Measurements from ENCODE around the gene GPC6.

GRCh38 chr13:93298713-93299112 lies 72.1 kb downstream of the GPC6 start:
- no peak for TF ChIP-seq FOXM1 (IDR thresholded peaks at IDR 0.05; ENCODE audit: borderline replicate concordance)
- TF ChIP-seq ZNF384 (IDR thresholded peaks at IDR 0.05): no peak
- no peak for TF ChIP-seq L3MBTL2 (conservative IDR thresholded peaks at IDR 0.05)
- TF ChIP-seq NFRKB (IDR thresholded peaks at IDR 0.05): no peak
- no peak for TF ChIP-seq BHLHE40 (IDR thresholded peaks at IDR 0.05; ENCODE audit: borderline replicate concordance)
- TF ChIP-seq LEF1 (IDR thresholded peaks at IDR 0.05; ENCODE audit: borderline replicate concordance): no peak
- TF ChIP-seq SP1 (IDR thresholded peaks at IDR 0.05): no peak
- no peak for TF ChIP-seq ELF4 (IDR thresholded peaks at IDR 0.05)
